ENCODE results near the gene RPAP3.
A peak's percentile ranks its signal among the peaks of the same experiment; 100 is the strongest.

RPAP3 gene

GRCh38 chr12:47718531-47718930, 12.7 kb upstream of the RPAP3 start:
- DNase-seq (ENCODE audit: low read depth in 2 of 2): no peak

- peak; percentile 24 to 28 for DNase-seq (ENCODE audit: low read depth in 2 of 2)
Measured at GRCh38 chr12:47717443-47718193, 11.8 kb upstream of the RPAP3 start.

GRCh38 chr12:47717046-47717442, 11.2 kb upstream of the RPAP3 start:
- no peak for DNase-seq (ENCODE audit: low read depth in 2 of 2)

DNA sequence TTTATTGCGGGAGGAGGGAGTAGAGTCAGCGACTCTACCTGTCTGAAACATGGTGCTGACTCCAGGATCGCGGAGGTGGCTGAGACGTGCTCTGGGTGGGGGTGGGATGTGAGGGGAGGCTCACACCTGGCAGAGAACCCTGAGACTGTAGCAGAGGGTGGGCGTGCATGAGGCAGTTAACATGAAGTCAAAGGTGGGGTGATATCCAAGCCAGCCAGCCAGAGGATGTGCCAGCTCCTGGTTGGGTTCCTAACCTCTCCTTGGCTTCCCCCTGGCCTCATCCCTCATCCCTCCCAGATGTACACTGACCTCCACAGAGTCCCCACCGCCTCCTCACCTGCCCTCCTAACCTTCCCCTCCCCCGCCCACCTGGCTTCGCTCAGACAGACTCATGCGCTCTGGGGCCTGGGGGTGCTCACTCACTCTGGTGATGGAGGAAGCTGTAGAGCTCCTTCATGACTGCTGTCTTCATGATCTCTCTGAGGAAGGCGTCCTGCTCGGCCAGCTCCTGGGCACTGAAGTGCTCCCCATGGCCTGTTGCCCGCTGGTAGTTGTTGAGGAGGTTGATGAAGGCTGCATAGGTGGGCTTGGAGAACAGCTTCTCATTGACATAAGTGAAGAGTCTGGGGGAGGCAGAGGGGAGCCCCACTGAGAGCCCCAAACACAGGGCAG, 10.2 kb upstream of the RPAP3 start:
- no peak for DNase-seq (ENCODE audit: low read depth in 2 of 2)

- DNase-seq (ENCODE audit: low read depth in 2 of 2): peak; percentile 51 to 61
Measured at GRCh38 chr12:47715393-47715876, 9.6 kb upstream of the RPAP3 start.

- DNase-seq (ENCODE audit: low read depth in 2 of 2): no peak
Measured at GRCh38 chr12:47714826-47715386, 9.1 kb upstream of the RPAP3 start.

- DNase-seq (ENCODE audit: low read depth in 2 of 2): no peak
Measured at GRCh38 chr12:47712171-47712570, 6.3 kb upstream of the RPAP3 start.

GRCh38 chr12:47711448-47711847, 5.6 kb upstream of the RPAP3 start:
- DNase-seq (ENCODE audit: low read depth in 2 of 2): no peak

GRCh38 chr12:47710278-47710677, 4.4 kb upstream of the RPAP3 start:
- no peak for DNase-seq (ENCODE audit: low read depth in 2 of 2)

DNA sequence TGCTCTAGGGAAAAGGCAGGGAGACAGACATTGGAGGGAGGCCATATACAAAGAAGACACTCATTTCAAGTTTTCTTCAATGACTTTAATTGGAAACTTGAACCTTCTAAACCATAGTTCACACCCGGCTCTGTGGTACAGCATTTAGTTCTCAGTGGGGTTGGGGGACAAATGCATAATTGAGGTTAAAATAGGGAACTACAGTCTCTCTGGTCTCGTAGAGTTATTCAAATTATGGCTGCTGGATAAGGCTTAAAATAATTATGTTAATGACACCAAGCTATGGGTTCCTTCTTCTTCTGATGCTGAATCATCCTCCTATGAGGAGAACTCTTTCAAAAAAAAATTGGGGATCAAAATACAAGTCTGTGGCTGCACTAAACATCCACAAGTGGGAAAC, 3.8 kb upstream of the RPAP3 start:
- DNase-seq (ENCODE audit: low read depth in 2 of 2): no peak

DNA sequence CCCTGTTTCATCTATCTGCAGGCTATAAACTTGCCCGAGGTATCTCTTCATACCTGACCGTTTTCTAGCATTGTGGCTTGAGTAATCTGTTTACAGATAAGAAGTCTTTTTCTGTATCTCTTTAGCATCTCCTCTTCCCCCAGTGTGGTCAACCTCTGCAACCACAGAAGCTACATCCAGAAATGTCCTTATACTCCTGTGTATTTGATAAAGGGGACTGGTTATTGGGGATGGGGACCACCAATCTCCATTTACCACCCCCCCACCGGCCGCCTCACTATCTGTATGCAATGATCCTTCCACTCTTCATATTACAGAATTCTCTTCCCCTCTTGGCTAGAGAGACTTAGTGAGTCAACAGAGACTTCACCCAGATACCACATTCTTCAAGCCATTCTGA, 3.4 kb upstream of the RPAP3 start:
- DNase-seq (ENCODE audit: low read depth in 2 of 2): no peak

- no peak for DNase-seq (ENCODE audit: low read depth in 2 of 2)
Measured at GRCh38 chr12:47707905-47708543, 2.2 kb upstream of the RPAP3 start.

DNA sequence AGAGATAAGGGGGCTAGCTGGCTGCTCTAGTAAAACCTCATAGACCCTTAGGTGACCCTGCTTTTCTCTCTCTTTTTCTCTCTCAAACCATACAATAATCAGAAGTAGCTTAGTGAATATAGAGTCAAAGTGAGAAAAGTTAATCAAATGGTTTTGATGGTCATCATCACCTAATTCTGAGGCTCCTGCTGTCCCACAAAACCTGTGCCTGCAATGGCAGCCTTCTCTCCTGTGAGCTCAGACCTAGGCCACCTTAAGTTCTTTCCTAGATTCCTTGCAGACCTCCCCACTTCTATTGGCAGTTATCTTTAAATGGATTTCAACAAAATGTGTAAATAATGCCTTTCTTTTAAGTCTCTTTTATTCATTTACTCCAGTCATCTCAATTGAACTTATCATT, 1.5 kb upstream of the RPAP3 start:
- DNase-seq (ENCODE audit: low read depth in 2 of 2): no peak

DNA sequence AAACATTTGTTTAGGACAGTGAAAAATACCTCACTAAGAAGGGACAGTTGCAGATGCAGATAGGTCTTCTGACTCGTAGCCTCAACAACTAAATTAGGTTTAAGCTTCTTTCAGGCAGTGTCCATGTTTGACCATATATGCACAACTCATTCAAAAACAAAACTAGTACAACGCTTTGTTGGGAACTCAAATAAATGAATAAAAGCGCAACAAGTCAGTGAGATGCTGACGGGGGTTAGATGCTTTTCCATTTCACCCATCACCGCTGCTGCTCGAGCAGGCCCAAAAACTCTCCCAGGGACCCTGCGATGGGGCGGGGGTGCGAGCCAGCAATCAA, 633 bp downstream of the RPAP3 start:
- DNase-seq (ENCODE audit: low read depth in 2 of 2): no peak

DNA sequence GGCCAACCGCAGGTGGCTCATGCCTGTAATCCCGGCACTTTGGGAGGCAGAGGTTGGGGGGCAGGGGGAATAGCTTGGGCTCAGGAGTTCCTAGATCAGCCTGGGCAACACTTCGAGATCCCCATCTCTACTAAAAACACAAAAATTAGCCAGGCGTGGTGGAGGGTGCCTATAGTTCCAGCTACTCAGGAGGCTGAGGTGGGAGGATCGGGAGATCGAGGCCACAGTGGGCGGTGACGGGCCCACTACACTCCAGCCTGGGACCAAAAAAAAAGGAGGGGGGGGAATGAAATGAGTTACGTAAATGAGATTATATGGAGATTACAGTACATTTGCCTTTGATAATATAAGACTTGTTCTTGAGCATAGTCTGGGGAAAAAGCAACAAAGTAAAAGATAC, 1.1 kb downstream of the RPAP3 start:
- no peak for DNase-seq (ENCODE audit: low read depth in 2 of 2)

GRCh38 chr12:47700263-47700662, 5.6 kb downstream of the RPAP3 start:
- no peak for DNase-seq (ENCODE audit: low read depth in 2 of 2)

- no peak for DNase-seq (ENCODE audit: low read depth in 2 of 2)
Measured at GRCh38 chr12:47698631-47699030, 7.2 kb downstream of the RPAP3 start.

GRCh38 chr12:47698055-47698454, 7.8 kb downstream of the RPAP3 start:
- DNase-seq (ENCODE audit: low read depth in 2 of 2): no peak

- DNase-seq (ENCODE audit: low read depth in 2 of 2): no peak
Measured at GRCh38 chr12:47689215-47689614, 16.6 kb downstream of the RPAP3 start.

DNA sequence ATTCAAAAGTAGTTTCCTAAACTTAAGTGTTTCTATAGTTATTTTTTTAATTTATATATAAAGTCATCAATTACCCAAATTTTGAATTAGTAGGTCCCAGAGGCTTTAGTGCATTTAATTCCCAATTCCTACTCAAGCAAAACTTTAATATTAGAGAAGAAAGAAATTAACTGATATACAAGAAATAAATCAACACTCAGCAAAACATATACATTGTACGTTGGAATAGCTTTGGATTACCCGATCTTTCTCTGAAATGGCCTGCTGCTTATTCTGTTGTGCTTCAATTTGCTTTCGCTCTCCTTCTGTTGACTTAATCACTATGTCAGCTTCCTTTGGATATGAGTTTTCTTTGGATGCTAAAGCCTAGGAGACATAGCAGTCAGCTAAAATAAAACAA, 18.2 kb downstream of the RPAP3 start:
- no peak for DNase-seq (ENCODE audit: low read depth in 2 of 2)

- DNase-seq (ENCODE audit: low read depth in 2 of 2): no peak
Measured at GRCh38 chr12:47686645-47687240, 19.1 kb downstream of the RPAP3 start.

- DNase-seq (ENCODE audit: low read depth in 2 of 2): no peak
Measured at GRCh38 chr12:47679785-47680184, 26.0 kb downstream of the RPAP3 start.

Measured in stimulated activated CD8-positive, alpha-beta memory T cell treated with anti-CD3 and anti-CD28 coated beads, Interleukin-2, amount 100 ng/mL, for 48 hours (primary cell).